Measurements from ENCODE around the gene YWHAG. TPM values are rescaled to one million over a fixed set of nuclear protein-coding genes. Genes with fewer than 3 reads are reported as not detected.
"Not testable (repeated sequence)": the region's sequence is repeated elsewhere in the genome, so short reads cannot be mapped to it uniquely, and the experiment has no call there.

YWHAG gene
- polyA plus RNA-seq, 1 donor: 94.7 TPM

GRCh38 chr7:76396864-76397263 lies 38.1 kb upstream of the YWHAG start:
- no peak overlapping the region for H3K4me3 ChIP-seq (ENCODE audit: low read length)
- peaks cover 4% of the 10 kb centered on the region for H3K9me3 ChIP-seq (ENCODE audit: control insufficient read depth, low read depth, low read length)
- peaks cover 16% of the 10 kb centered on the region for H3K4me1 ChIP-seq (ENCODE audit: control insufficient read depth, insufficient read depth, low read length)
- no peaks in the 10 kb centered on the region for H3K36me3 ChIP-seq (ENCODE audit: control insufficient read depth, insufficient read depth, low read length)
- no CpG with 5 or more reads among the region's 8 CpGs for WGBS (ENCODE audit: insufficient coverage, low lambda C conversion rate)
- DNase-seq: no peak
- H3K27ac ChIP-seq (ENCODE audit: low read length): no peak overlapping the region
- no peaks in the 10 kb centered on the region for H3K27me3 ChIP-seq (ENCODE audit: control insufficient read depth, insufficient read depth, low read length)

GRCh38 chr7:76395965-76396726 lies 37.4 kb upstream of the YWHAG start:
- no peak overlapping the region for H3K27ac ChIP-seq (ENCODE audit: low read length)
- DNase-seq: no peak
- no peak overlapping the region for H3K4me3 ChIP-seq (ENCODE audit: low read length)
- H3K27me3 ChIP-seq (ENCODE audit: control insufficient read depth, insufficient read depth, low read length): no peaks in the 10 kb centered on the region
- peaks cover 4% of the 10 kb centered on the region for H3K9me3 ChIP-seq (ENCODE audit: control insufficient read depth, low read depth, low read length)
- peaks cover 16% of the 10 kb centered on the region for H3K4me1 ChIP-seq (ENCODE audit: control insufficient read depth, insufficient read depth, low read length)
- no peaks in the 10 kb centered on the region for H3K36me3 ChIP-seq (ENCODE audit: control insufficient read depth, insufficient read depth, low read length)
- no CpG with 5 or more reads among the region's 13 CpGs for WGBS (ENCODE audit: insufficient coverage, low lambda C conversion rate)

GRCh38 chr7:76395605-76395964 lies 36.8 kb upstream of the YWHAG start:
- DNase-seq; H3K36me3 ChIP-seq (ENCODE audit: control insufficient read depth, insufficient read depth, low read length); H3K27ac ChIP-seq (ENCODE audit: low read length); H3K4me3 ChIP-seq (ENCODE audit: low read length); H3K9me3 ChIP-seq (ENCODE audit: control insufficient read depth, low read depth, low read length); H3K27me3 ChIP-seq (ENCODE audit: control insufficient read depth, insufficient read depth, low read length): not testable (repeated sequence)
- peaks cover 16% of the 10 kb centered on the region for H3K4me1 ChIP-seq (ENCODE audit: control insufficient read depth, insufficient read depth, low read length)
- no CpG with 5 or more reads among the region's 11 CpGs for WGBS (ENCODE audit: insufficient coverage, low lambda C conversion rate)

GRCh38 chr7:76394957-76395356 lies 36.2 kb upstream of the YWHAG start:
- Histone ChIP-seq H3K4me1 (ENCODE audit: control insufficient read depth, insufficient read depth, low read length) (peaks cover 16% of the 10 kb centered on the region), H3K9me3 (ENCODE audit: control insufficient read depth, low read depth, low read length) (peaks cover 4% of the 10 kb centered on the region)
- no CpG with 5 or more reads among the region's 9 CpGs for whole genome bisulfite sequencing (ENCODE audit: insufficient coverage, low lambda C conversion rate)

GRCh38 chr7:76393116-76394031 lies 34.6 kb upstream of the YWHAG start:
- Histone ChIP-seq H3K4me1 (ENCODE audit: control insufficient read depth, insufficient read depth, low read length) (peaks cover 16% of the 10 kb centered on the region), H3K27ac (ENCODE audit: low read length) (peak overlapping the region; percentile 93), H3K27me3 (ENCODE audit: control insufficient read depth, insufficient read depth, low read length) (no peaks in the 10 kb centered on the region), H3K36me3 (ENCODE audit: control insufficient read depth, insufficient read depth, low read length) (no peaks in the 10 kb centered on the region), H3K9me3 (ENCODE audit: control insufficient read depth, low read depth, low read length) (peaks cover 4% of the 10 kb centered on the region), H3K4me3 (ENCODE audit: low read length) (peak overlapping the region; percentile 54)
- DNase-seq: peak; percentile 96
- WGBS (ENCODE audit: insufficient coverage, low lambda C conversion rate): no CpG with 5 or more reads among the region's 99 CpGs

More at GRCh38 chr7:76394957-76395356, 36.2 kb upstream of the YWHAG start:
- no peaks in the 10 kb centered on the region for H3K27me3 ChIP-seq (ENCODE audit: control insufficient read depth, insufficient read depth, low read length)
- no peak overlapping the region for H3K4me3 ChIP-seq (ENCODE audit: low read length)
- no peaks in the 10 kb centered on the region for H3K36me3 ChIP-seq (ENCODE audit: control insufficient read depth, insufficient read depth, low read length)
- DNase-seq: no peak
- H3K27ac ChIP-seq (ENCODE audit: low read length): no peak overlapping the region

GRCh38 chr7:76392531-76393115 lies 33.8 kb upstream of the YWHAG start:
- peaks cover 14% of the 10 kb centered on the region for H3K4me1 ChIP-seq (ENCODE audit: control insufficient read depth, insufficient read depth, low read length)
- no peaks in the 10 kb centered on the region for H3K36me3 ChIP-seq (ENCODE audit: control insufficient read depth, insufficient read depth, low read length)
- no CpG with 5 or more reads among the region's 12 CpGs for WGBS (ENCODE audit: insufficient coverage, low lambda C conversion rate)
- no peaks in the 10 kb centered on the region for H3K27me3 ChIP-seq (ENCODE audit: control insufficient read depth, insufficient read depth, low read length)
- H3K27ac ChIP-seq (ENCODE audit: low read length): peak overlapping the region; percentile 93
- DNase-seq: no peak
- H3K9me3 ChIP-seq (ENCODE audit: control insufficient read depth, low read depth, low read length): peaks cover 2% of the 10 kb centered on the region
- H3K4me3 ChIP-seq (ENCODE audit: low read length): peak overlapping the region; percentile 45

GRCh38 chr7:76390092-76390491 lies 31.3 kb upstream of the YWHAG start:
- Histone ChIP-seq H3K4me3 (ENCODE audit: low read length) (no peak overlapping the region), H3K27me3 (ENCODE audit: control insufficient read depth, insufficient read depth, low read length) (no peaks in the 10 kb centered on the region), H3K9me3 (ENCODE audit: control insufficient read depth, low read depth, low read length) (no peaks in the 10 kb centered on the region), H3K36me3 (ENCODE audit: control insufficient read depth, insufficient read depth, low read length) (no peaks in the 10 kb centered on the region), H3K27ac (ENCODE audit: low read length) (no peak overlapping the region), H3K4me1 (ENCODE audit: control insufficient read depth, insufficient read depth, low read length) (peaks cover 8% of the 10 kb centered on the region)
- no CpG with 5 or more reads among the region's 13 CpGs for WGBS (ENCODE audit: insufficient coverage, low lambda C conversion rate)
- no peak for DNase-seq

GRCh38 chr7:76387789-76388188 lies 29.0 kb upstream of the YWHAG start:
- not testable (repeated sequence) for DNase-seq

GRCh38 chr7:76386691-76387260 lies 28.0 kb upstream of the YWHAG start:
- no peaks in the 10 kb centered on the region for H3K27me3 ChIP-seq (ENCODE audit: control insufficient read depth, insufficient read depth, low read length)
- H3K9me3 ChIP-seq (ENCODE audit: control insufficient read depth, low read depth, low read length): no peaks in the 10 kb centered on the region
- H3K36me3 ChIP-seq (ENCODE audit: control insufficient read depth, insufficient read depth, low read length): no peaks in the 10 kb centered on the region
- no peak overlapping the region for H3K27ac ChIP-seq (ENCODE audit: low read length)
- no peak overlapping the region for H3K4me3 ChIP-seq (ENCODE audit: low read length)
- no peaks in the 10 kb centered on the region for H3K4me1 ChIP-seq (ENCODE audit: control insufficient read depth, insufficient read depth, low read length)
- DNase-seq: no peak
- WGBS (ENCODE audit: insufficient coverage, low lambda C conversion rate): 92% methylated on average over 5 of the region's 11 CpGs

More at GRCh38 chr7:76387789-76388188, 29.0 kb upstream of the YWHAG start:
- no CpG with 5 or more reads among the region's 6 CpGs for WGBS (ENCODE audit: insufficient coverage, low lambda C conversion rate)
- not testable (repeated sequence) for H3K27ac ChIP-seq (ENCODE audit: low read length); H3K4me1 ChIP-seq (ENCODE audit: control insufficient read depth, insufficient read depth, low read length); H3K27me3 ChIP-seq (ENCODE audit: control insufficient read depth, insufficient read depth, low read length); H3K4me3 ChIP-seq (ENCODE audit: low read length); H3K9me3 ChIP-seq (ENCODE audit: control insufficient read depth, low read depth, low read length); H3K36me3 ChIP-seq (ENCODE audit: control insufficient read depth, insufficient read depth, low read length)
